ENCODE results near the gene SATL1.

Gene SATL1

GRCh38 chrX:85244450-85245211 lies 1.1 kb upstream of the SATL1 start:
- TF ChIP-seq ZNF70 (CRISPR knock-in tag; IDR thresholded peaks at IDR 0.05) (no peak), ZNF8 (CRISPR knock-in tag; IDR thresholded peaks at IDR 0.05) (no peak)
- peak; percentile 76 for ATAC-seq

DNA sequence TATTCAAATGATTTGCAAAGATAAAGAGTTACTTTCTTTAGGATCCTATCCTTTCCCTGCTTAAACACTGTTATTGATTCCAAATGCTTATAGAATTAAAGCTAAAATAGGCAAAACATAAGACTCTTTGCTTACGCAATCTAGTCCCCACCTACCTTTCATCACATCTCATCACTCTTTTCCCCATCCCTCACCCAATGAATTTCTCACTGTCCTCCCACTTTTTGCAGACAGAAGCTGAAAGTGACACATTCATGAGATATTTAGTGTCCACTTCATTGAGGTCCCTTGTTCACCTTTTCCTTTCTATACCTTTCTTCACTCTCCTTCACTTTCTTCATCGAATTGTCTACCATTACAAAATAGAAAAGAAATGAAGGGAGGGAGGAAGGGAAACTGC lies 424 bp downstream of the SATL1 start:
- TF ChIP-seq ARNTL (CRISPR knock-in tag; IDR thresholded peaks at IDR 0.05; ENCODE audit: borderline replicate concordance, low read depth) (no peak), ESRRG (CRISPR knock-in tag; IDR thresholded peaks at IDR 0.05) (no peak), GLIS3 (CRISPR knock-in tag; IDR thresholded peaks at IDR 0.05) (no peak), ZNF8 (CRISPR knock-in tag; IDR thresholded peaks at IDR 0.05) (no peak), TOX (CRISPR knock-in tag; IDR thresholded peaks at IDR 0.05; ENCODE audit: borderline replicate concordance) (no peak), PPARA (CRISPR knock-in tag; IDR thresholded peaks at IDR 0.05; ENCODE audit: borderline replicate concordance) (no peak)
- TF ChIP-seq, protein P1, sequence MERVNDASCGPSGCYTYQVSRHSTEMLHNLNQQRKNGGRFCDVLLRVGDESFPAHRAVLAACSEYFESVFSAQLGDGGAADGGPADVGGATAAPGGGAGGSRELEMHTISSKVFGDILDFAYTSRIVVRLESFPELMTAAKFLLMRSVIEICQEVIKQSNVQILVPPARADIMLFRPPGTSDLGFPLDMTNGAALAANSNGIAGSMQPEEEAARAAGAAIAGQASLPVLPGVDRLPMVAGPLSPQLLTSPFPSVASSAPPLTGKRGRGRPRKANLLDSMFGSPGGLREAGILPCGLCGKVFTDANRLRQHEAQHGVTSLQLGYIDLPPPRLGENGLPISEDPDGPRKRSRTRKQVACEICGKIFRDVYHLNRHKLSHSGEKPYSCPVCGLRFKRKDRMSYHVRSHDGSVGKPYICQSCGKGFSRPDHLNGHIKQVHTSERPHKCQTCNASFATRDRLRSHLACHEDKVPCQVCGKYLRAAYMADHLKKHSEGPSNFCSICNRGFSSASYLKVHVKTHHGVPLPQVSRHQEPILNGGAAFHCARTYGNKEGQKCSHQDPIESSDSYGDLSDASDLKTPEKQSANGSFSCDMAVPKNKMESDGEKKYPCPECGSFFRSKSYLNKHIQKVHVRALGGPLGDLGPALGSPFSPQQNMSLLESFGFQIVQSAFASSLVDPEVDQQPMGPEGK (CRISPR knock-in tag; IDR thresholded peaks at IDR 0.05; ENCODE audit: borderline replicate concordance), result no peak
- TF ChIP-seq, protein P2, sequence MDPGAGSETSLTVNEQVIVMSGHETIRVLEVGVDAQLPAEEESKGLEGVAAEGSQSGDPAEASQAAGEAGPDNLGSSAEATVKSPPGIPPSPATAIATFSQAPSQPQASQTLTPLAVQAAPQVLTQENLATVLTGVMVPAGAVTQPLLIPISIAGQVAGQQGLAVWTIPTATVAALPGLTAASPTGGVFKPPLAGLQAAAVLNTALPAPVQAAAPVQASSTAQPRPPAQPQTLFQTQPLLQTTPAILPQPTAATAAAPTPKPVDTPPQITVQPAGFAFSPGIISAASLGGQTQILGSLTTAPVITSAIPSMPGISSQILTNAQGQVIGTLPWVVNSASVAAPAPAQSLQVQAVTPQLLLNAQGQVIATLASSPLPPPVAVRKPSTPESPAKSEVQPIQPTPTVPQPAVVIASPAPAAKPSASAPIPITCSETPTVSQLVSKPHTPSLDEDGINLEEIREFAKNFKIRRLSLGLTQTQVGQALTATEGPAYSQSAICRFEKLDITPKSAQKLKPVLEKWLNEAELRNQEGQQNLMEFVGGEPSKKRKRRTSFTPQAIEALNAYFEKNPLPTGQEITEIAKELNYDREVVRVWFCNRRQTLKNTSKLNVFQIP (CRISPR knock-in tag; IDR thresholded peaks at IDR 0.05; ENCODE audit: borderline replicate concordance, low read depth), result no peak
- no peak for ATAC-seq

DNA sequence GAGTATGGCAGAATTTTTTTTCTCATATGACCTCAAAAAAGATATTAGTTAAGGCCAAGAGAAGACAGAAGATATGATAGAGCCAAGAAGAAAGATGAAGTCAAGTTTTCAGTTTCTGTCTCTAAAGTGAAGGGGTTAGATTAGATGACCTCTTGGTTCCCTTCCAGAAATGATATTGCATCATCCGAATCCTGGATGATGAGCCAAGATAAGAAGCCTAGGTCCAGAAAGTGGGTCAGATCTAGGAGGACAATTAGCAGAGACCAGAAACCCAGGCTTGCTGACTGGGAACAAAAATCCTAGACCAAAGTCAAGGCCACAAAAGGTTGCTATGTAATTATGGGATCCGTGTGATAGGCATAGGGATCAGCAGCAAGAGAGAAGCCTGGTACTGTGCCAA lies 20.2 kb downstream of the SATL1 start:
- TF ChIP-seq, protein P3, sequence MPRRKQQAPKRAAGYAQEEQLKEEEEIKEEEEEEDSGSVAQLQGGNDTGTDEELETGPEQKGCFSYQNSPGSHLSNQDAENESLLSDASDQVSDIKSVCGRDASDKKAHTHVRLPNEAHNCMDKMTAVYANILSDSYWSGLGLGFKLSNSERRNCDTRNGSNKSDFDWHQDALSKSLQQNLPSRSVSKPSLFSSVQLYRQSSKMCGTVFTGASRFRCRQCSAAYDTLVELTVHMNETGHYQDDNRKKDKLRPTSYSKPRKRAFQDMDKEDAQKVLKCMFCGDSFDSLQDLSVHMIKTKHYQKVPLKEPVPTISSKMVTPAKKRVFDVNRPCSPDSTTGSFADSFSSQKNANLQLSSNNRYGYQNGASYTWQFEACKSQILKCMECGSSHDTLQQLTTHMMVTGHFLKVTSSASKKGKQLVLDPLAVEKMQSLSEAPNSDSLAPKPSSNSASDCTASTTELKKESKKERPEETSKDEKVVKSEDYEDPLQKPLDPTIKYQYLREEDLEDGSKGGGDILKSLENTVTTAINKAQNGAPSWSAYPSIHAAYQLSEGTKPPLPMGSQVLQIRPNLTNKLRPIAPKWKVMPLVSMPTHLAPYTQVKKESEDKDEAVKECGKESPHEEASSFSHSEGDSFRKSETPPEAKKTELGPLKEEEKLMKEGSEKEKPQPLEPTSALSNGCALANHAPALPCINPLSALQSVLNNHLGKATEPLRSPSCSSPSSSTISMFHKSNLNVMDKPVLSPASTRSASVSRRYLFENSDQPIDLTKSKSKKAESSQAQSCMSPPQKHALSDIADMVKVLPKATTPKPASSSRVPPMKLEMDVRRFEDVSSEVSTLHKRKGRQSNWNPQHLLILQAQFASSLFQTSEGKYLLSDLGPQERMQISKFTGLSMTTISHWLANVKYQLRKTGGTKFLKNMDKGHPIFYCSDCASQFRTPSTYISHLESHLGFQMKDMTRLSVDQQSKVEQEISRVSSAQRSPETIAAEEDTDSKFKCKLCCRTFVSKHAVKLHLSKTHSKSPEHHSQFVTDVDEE (CRISPR knock-in tag; IDR thresholded peaks at IDR 0.05), result no peak
- TF ChIP-seq OSR1 (CRISPR knock-in tag; IDR thresholded peaks at IDR 0.05) (no peak), ZNF70 (CRISPR knock-in tag; IDR thresholded peaks at IDR 0.05) (no peak), ZNF8 (CRISPR knock-in tag; IDR thresholded peaks at IDR 0.05) (no peak), BACH2 (CRISPR knock-in tag; IDR thresholded peaks at IDR 0.05; ENCODE audit: borderline replicate concordance) (no peak), ARNTL (CRISPR knock-in tag; IDR thresholded peaks at IDR 0.05; ENCODE audit: borderline replicate concordance, low read depth) (no peak), ZNF565 (CRISPR knock-in tag; conservative IDR thresholded peaks at IDR 0.05; ENCODE audit: low read depth) (no peak), CSDC2 (CRISPR knock-in tag; IDR thresholded peaks at IDR 0.05) (no peak), ESRRG (CRISPR knock-in tag; IDR thresholded peaks at IDR 0.05) (no peak), ZC3H10 (CRISPR knock-in tag; IDR thresholded peaks at IDR 0.05) (no peak), ISL1 (CRISPR knock-in tag; IDR thresholded peaks at IDR 0.05) (no peak), TOX (CRISPR knock-in tag; IDR thresholded peaks at IDR 0.05; ENCODE audit: borderline replicate concordance) (no peak)
- ATAC-seq, result no peak

- ATAC-seq, result no peak
- TF ChIP-seq, protein P1 (CRISPR knock-in tag; IDR thresholded peaks at IDR 0.05; ENCODE audit: borderline replicate concordance), result no peak
- TF ChIP-seq, protein P4, sequence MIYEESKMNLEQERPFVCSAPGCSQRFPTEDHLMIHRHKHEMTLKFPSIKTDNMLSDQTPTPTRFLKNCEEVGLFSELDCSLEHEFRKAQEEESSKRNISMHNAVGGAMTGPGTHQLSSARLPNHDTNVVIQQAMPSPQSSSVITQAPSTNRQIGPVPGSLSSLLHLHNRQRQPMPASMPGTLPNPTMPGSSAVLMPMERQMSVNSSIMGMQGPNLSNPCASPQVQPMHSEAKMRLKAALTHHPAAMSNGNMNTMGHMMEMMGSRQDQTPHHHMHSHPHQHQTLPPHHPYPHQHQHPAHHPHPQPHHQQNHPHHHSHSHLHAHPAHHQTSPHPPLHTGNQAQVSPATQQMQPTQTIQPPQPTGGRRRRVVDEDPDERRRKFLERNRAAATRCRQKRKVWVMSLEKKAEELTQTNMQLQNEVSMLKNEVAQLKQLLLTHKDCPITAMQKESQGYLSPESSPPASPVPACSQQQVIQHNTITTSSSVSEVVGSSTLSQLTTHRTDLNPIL (CRISPR knock-in tag; IDR thresholded peaks at IDR 0.05; ENCODE audit: low read depth), result no peak
- TF ChIP-seq GLIS3 (CRISPR knock-in tag; IDR thresholded peaks at IDR 0.05) (no peak), RARB (CRISPR knock-in tag; IDR thresholded peaks at IDR 0.05) (no peak), ESRRG (CRISPR knock-in tag; IDR thresholded peaks at IDR 0.05) (no peak), ZNF565 (CRISPR knock-in tag; conservative IDR thresholded peaks at IDR 0.05; ENCODE audit: low read depth) (no peak), PPARA (CRISPR knock-in tag; IDR thresholded peaks at IDR 0.05; ENCODE audit: borderline replicate concordance) (no peak), CSDC2 (CRISPR knock-in tag; IDR thresholded peaks at IDR 0.05) (no peak), BACH2 (CRISPR knock-in tag; IDR thresholded peaks at IDR 0.05; ENCODE audit: borderline replicate concordance) (no peak), ZFP30 (CRISPR knock-in tag; IDR thresholded peaks at IDR 0.05) (no peak)
- TF ChIP-seq, protein P5, sequence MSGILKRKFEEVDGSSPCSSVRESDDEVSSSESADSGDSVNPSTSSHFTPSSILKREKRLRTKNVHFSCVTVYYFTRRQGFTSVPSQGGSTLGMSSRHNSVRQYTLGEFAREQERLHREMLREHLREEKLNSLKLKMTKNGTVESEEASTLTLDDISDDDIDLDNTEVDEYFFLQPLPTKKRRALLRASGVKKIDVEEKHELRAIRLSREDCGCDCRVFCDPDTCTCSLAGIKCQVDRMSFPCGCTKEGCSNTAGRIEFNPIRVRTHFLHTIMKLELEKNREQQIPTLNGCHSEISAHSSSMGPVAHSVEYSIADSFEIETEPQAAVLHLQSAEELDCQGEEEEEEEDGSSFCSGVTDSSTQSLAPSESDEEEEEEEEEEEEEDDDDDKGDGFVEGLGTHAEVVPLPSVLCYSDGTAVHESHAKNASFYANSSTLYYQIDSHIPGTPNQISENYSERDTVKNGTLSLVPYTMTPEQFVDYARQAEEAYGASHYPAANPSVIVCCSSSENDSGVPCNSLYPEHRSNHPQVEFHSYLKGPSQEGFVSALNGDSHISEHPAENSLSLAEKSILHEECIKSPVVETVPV (CRISPR knock-in tag; IDR thresholded peaks at IDR 0.05), result no peak
Observed at GRCh38 chrX:85221361-85221760, 22.2 kb downstream of the SATL1 start.
